OCI-LY7 (cell line): ENCODE results near the gene TXNL4A.

ENCODE experiments used
- CTCF ChIP-seq: fragments of 200-600 bp; sonication (generic); conservative IDR thresholded peaks from 2 replicates; pipeline ENCODE4 v1.5.1; 2014; ENCODE audit warnings: mild to moderate bottlenecking, antibody characterized with exemption, low read length, moderate library complexity, mixed read lengths
- EZH2phosphoT487 ChIP-seq: fragments of 200-600 bp; sonication (generic); IDR thresholded peaks from 2 replicates; pipeline ENCODE4 v1.6.1; 2018; ENCODE audit warnings: low read depth, borderline replicate concordance, mild to moderate bottlenecking, mixed run types, antibody characterized with exemption, low read length, moderate library complexity, mixed read lengths

- TF ChIP-seq CTCF (no peak), EZH2phosphoT487 (no peak)
These were observed 51.1 kb downstream of the TXNL4A start for GRCh38 chr18:79937103-79937860.
